ENCODE results near the gene IFIT1. TPM values are rescaled to one million over a fixed set of nuclear protein-coding genes. Genes with fewer than 3 reads are reported as not detected.

IFIT1 gene
- total and polyA plus RNA-seq, 9 of the 15 experiments (the other 6 are each of a cell fraction or from before 2014, with no cell fraction given): 0.03 to 0.40 (median 0.18) TPM

- TF ChIP-seq SMARCA4 (IDR thresholded peaks at IDR 0.05): 0 out of 2 replicates have a peak, but pooled peaks have one; percentile 57
- no peak for TF ChIP-seq STAG1 (CRISPR knock-in tag; IDR thresholded peaks at IDR 0.05; ENCODE audit: borderline replicate concordance)
- no peak for TF ChIP-seq ZNF384 (IDR thresholded peaks at IDR 0.05; ENCODE audit: low read depth, low read length)
- TF ChIP-seq NFRKB (IDR thresholded peaks at IDR 0.05; ENCODE audit: low read depth): no peak
- TF ChIP-seq NONO (IDR thresholded peaks at IDR 0.05; ENCODE audit: low read depth in 2 of 2, low read length in 1 of 2): no peak
- TF ChIP-seq, protein P1, sequence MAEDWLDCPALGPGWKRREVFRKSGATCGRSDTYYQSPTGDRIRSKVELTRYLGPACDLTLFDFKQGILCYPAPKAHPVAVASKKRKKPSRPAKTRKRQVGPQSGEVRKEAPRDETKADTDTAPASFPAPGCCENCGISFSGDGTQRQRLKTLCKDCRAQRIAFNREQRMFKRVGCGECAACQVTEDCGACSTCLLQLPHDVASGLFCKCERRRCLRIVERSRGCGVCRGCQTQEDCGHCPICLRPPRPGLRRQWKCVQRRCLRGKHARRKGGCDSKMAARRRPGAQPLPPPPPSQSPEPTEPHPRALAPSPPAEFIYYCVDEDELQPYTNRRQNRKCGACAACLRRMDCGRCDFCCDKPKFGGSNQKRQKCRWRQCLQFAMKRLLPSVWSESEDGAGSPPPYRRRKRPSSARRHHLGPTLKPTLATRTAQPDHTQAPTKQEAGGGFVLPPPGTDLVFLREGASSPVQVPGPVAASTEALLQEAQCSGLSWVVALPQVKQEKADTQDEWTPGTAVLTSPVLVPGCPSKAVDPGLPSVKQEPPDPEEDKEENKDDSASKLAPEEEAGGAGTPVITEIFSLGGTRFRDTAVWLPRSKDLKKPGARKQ (CRISPR knock-in tag; IDR thresholded peaks at IDR 0.05): no peak
- no peak for TF ChIP-seq XRCC5 (IDR thresholded peaks at IDR 0.05; ENCODE audit: low read depth, low read length)
- no peak for TF ChIP-seq ZBTB2 (IDR thresholded peaks at IDR 0.05)
- TF ChIP-seq HDAC6 (IDR thresholded peaks at IDR 0.05; ENCODE audit: low read depth, low read length): no peak
- TF ChIP-seq TCF3 (CRISPR knock-in tag; IDR thresholded peaks at IDR 0.05): peak; percentile 83
- TF ChIP-seq DPF2 (IDR thresholded peaks at IDR 0.05): peak; percentile 47; the same call in 1 of the 2 replicates
- no peak for TF ChIP-seq ZNF780A (CRISPR knock-in tag; IDR thresholded peaks at IDR 0.05)
- TF ChIP-seq ETS1 (conservative IDR thresholded peaks at IDR 0.05; ENCODE audit: control insufficient read depth, low read depth, low read length): no peak
- peak; percentile 71; the same call in 1 of the 2 replicates for TF ChIP-seq MECOM (CRISPR knock-in tag; IDR thresholded peaks at IDR 0.05)
- no peak for TF ChIP-seq FOXK2 (conservative IDR thresholded peaks at IDR 0.05 in 1 of 2, IDR thresholded peaks at IDR 0.05 in 1 of 2; ENCODE audit: low read depth in 2 of 2)
- no peak for TF ChIP-seq POLR2A (conservative IDR thresholded peaks at IDR 0.05)
- no peak for TF ChIP-seq TEAD1 (CRISPR knock-in tag; IDR thresholded peaks at IDR 0.05)
- TF ChIP-seq ZNF212 (CRISPR knock-in tag; IDR thresholded peaks at IDR 0.05): no peak
- no peak for TF ChIP-seq E2F5 (CRISPR knock-in tag; IDR thresholded peaks at IDR 0.05)
- no peak for TF ChIP-seq ZNF668 (CRISPR knock-in tag; IDR thresholded peaks at IDR 0.05)
- TF ChIP-seq GABPA (tag; conservative IDR thresholded peaks at IDR 0.05; ENCODE audit: low read depth): no peak
- TF ChIP-seq, protein P2, sequence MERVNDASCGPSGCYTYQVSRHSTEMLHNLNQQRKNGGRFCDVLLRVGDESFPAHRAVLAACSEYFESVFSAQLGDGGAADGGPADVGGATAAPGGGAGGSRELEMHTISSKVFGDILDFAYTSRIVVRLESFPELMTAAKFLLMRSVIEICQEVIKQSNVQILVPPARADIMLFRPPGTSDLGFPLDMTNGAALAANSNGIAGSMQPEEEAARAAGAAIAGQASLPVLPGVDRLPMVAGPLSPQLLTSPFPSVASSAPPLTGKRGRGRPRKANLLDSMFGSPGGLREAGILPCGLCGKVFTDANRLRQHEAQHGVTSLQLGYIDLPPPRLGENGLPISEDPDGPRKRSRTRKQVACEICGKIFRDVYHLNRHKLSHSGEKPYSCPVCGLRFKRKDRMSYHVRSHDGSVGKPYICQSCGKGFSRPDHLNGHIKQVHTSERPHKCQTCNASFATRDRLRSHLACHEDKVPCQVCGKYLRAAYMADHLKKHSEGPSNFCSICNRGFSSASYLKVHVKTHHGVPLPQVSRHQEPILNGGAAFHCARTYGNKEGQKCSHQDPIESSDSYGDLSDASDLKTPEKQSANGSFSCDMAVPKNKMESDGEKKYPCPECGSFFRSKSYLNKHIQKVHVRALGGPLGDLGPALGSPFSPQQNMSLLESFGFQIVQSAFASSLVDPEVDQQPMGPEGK (CRISPR knock-in tag; IDR thresholded peaks at IDR 0.05; ENCODE audit: borderline replicate concordance): no peak
- TF ChIP-seq KLF1 (tag; IDR thresholded peaks at IDR 0.05): no peak
- no peak for TF ChIP-seq OTX1 (CRISPR knock-in tag; IDR thresholded peaks at IDR 0.05)
Measured at GRCh38 chr10:89362929-89363328, 29.5 kb upstream of the IFIT1 start (continued).
